Neural cell (in vitro differentiated cells): Measurements from ENCODE around the gene ANO4. TPM values are rescaled to one million over a fixed set of nuclear protein-coding genes. Genes with fewer than 3 reads are reported as not detected.

Experiments
- H2AFZ ChIP-seq: fragments of 200-600, 300-800 bp; sonication (generic), shearing (Covaris generic); 2 replicates; pipeline ENCODE4 v1.6.0; 2014; ENCODE audit warnings: low read depth, mild to moderate bottlenecking, antibody characterized with exemption, low read length, moderate library complexity
- H3F3A ChIP-seq: fragments of 200-600 bp; shearing (Covaris generic); 2 replicates; pipeline ENCODE4 v1.6.1; 2016; ENCODE audit warnings: mild to moderate bottlenecking, moderate library complexity, mixed read lengths, antibody characterized with exemption, low read length; ENCODE audit not compliant: insufficient read depth, poor library complexity, severe bottlenecking
- H3K27ac ChIP-seq: fragments of 200-600, 300-800 bp; sonication (generic), shearing (Covaris generic); 2 replicates; pipeline ENCODE4 v1.5.1; 2014; ENCODE audit warnings: mild to moderate bottlenecking, low read length, moderate library complexity
- H3K27me3 ChIP-seq: fragments of 300-800, 200-600 bp; sonication (generic), shearing (Covaris generic); 2 replicates; pipeline ENCODE4 v1.6.0; 2014; ENCODE audit warnings: mild to moderate bottlenecking, low read depth, low read length, moderate library complexity; ENCODE audit not compliant: insufficient read depth
- H3K36me3 ChIP-seq: fragments of 300-800, 200-600 bp; sonication (generic), shearing (Covaris generic); 2 replicates; pipeline ENCODE4 v1.5.1; 2014; ENCODE audit warnings: mild to moderate bottlenecking, antibody characterized with exemption, low read length, moderate library complexity; ENCODE audit not compliant: insufficient read depth
- H3K4me2 ChIP-seq: fragments of 300-800, 200-600 bp; sonication (generic), shearing (Covaris generic); 2 replicates; pipeline ENCODE4 v1.6.0; 2014; ENCODE audit warnings: mild to moderate bottlenecking, low read length
- H3K4me3 ChIP-seq: fragments of 300-800, 200-600 bp; sonication (generic), shearing (Covaris generic); 2 replicates; pipeline ENCODE4 v1.5.1; 2014; ENCODE audit warnings: mild to moderate bottlenecking, low read length, moderate library complexity
- H3K79me2 ChIP-seq: fragments of 200-600 bp; shearing (Covaris generic); replicated peaks from 2 replicates; pipeline ENCODE4 v1.6.0; 2014; ENCODE audit warnings: mild to moderate bottlenecking, low read length, moderate library complexity; ENCODE audit not compliant: insufficient read depth
- H3K9ac ChIP-seq: fragments of 300-800, 200-600 bp; sonication (generic), shearing (Covaris generic); 2 replicates; pipeline ENCODE4 v1.6.1; 2016; ENCODE audit warnings: mild to moderate bottlenecking, low read length, mixed read lengths
- H3K9me2 ChIP-seq: fragments of 200-600 bp; shearing (Covaris generic); 2 replicates; pipeline ENCODE4 v1.6.1; 2016; ENCODE audit warnings: mild to moderate bottlenecking, low read length, mixed read lengths; ENCODE audit not compliant: insufficient read depth
- H3K9me3 ChIP-seq: fragments of 200-600, 300-800 bp; sonication (generic), shearing (Covaris generic); 2 replicates; pipeline ENCODE4 v1.6.1; 2016; ENCODE audit warnings: mild to moderate bottlenecking, mixed run types, low read length, moderate library complexity, mixed read lengths
- H4K20me1 ChIP-seq: fragments of 200-600 bp; shearing (Covaris generic); 2 replicates; pipeline ENCODE4 v1.6.1; 2016; ENCODE audit warnings: mild to moderate bottlenecking, mixed run types; ENCODE audit not compliant: insufficient read depth
- CTCF ChIP-seq: fragments of 450-650 bp; IDR thresholded peaks from 2 replicates; pipeline ENCODE4 v1.5.1; 2014; ENCODE audit warnings: antibody characterized with exemption, mild to moderate bottlenecking, moderate library complexity; ENCODE audit not compliant: poor library complexity, severe bottlenecking
- EP300 ChIP-seq: fragments of 450-650 bp; conservative IDR thresholded peaks from 2 replicates; pipeline ENCODE4 v1.6.1; 2014; ENCODE audit warnings: antibody characterized with exemption, mild to moderate bottlenecking, moderate library complexity; ENCODE audit not compliant: poor library complexity, severe bottlenecking
- EZH2 ChIP-seq: fragments of 200-600, 300-800 bp; shearing (Covaris generic), sonication (generic); IDR thresholded peaks from 2 replicates; pipeline ENCODE4 v1.6.1; 2014; ENCODE audit warnings: antibody characterized with exemption, low read length, borderline replicate concordance, mild to moderate bottlenecking; ENCODE audit not compliant: insufficient read depth, poor library complexity, severe bottlenecking
- MXI1 ChIP-seq: fragments of 450-650 bp; conservative IDR thresholded peaks from 2 replicates; pipeline ENCODE4 v1.6.1; 2014; ENCODE audit warnings: antibody characterized with exemption, mild to moderate bottlenecking; ENCODE audit not compliant: poor library complexity, severe bottlenecking
- POLR2AphosphoS5 ChIP-seq: IDR thresholded peaks from 2 replicates; pipeline ENCODE4 v1.6.1; 2012
- RAD21 ChIP-seq: fragments of 450-650 bp; conservative IDR thresholded peaks from 2 replicates; pipeline ENCODE4 v1.6.1; 2014; ENCODE audit warnings: antibody characterized with exemption, mild to moderate bottlenecking, moderate library complexity
- REST ChIP-seq: IDR thresholded peaks from 2 replicates; pipeline ENCODE4 v1.6.1; 2012; ENCODE audit warnings: borderline replicate concordance
- SMC3 ChIP-seq: fragments of 450-650 bp; conservative IDR thresholded peaks from 2 replicates; pipeline ENCODE4 v1.6.1; 2014; ENCODE audit warnings: antibody characterized with exemption, mild to moderate bottlenecking, moderate library complexity; ENCODE audit not compliant: poor library complexity
- TAF1 ChIP-seq: IDR thresholded peaks from 2 replicates; pipeline ENCODE4 v1.6.1; 2012; ENCODE audit warnings: low read depth
- polyA plus RNA-seq: library from polyadenylated mRNA; depleted of rRNA; stranded (reverse); fragments of >200 nt; gene quantifications from 2 replicates; pipeline ENCODE4 v1.2.3, GENCODE V29; 2014

Gene ANO4
- polyA plus RNA-seq, 1 donor from 2014 or later = 11.1 TPM

GRCh38 chr12:100995771-100996170, 201.2 kb downstream of the ANO4 start:
- no peak overlapping the region for H3K4me2 ChIP-seq
- no peaks in the 10 kb centered on the region for H3K27me3 ChIP-seq
- H3K4me3 ChIP-seq = no peak overlapping the region
- H4K20me1 ChIP-seq = no peaks in the 10 kb centered on the region
- no peaks in the 10 kb centered on the region for H3K79me2 ChIP-seq
- H3F3A ChIP-seq = no peaks in the 10 kb centered on the region
- H2AFZ ChIP-seq = no peak overlapping the region
- TF ChIP-seq CTCF = no peak
- no peak for TF ChIP-seq SMC3
- TF ChIP-seq RAD21 = no peak
- TF ChIP-seq EZH2 = no peak
- TF ChIP-seq REST = no peak
- TF ChIP-seq EP300 = no peak
- TF ChIP-seq TAF1 = no peak
- no peak for TF ChIP-seq MXI1
- no peak for TF ChIP-seq POLR2AphosphoS5
- H3K9me2 ChIP-seq = no peaks in the 10 kb centered on the region
- no peak overlapping the region for H3K27ac ChIP-seq
- H3K9ac ChIP-seq = no peak overlapping the region
- no peaks in the 10 kb centered on the region for H3K36me3 ChIP-seq
- H3K9me3 ChIP-seq = no peaks in the 10 kb centered on the region

GRCh38 chr12:101001669-101002068, 207.1 kb downstream of the ANO4 start:
- Histone ChIP-seq H4K20me1 (no peaks in the 10 kb centered on the region), H3K9me2 (no peaks in the 10 kb centered on the region), H3K79me2 (no peaks in the 10 kb centered on the region), H3K36me3 (no peaks in the 10 kb centered on the region), H3K4me2 (no peak overlapping the region), H3K9ac (no peak overlapping the region), H3K27me3 (no peaks in the 10 kb centered on the region), H3K4me3 (no peak overlapping the region), H3F3A (no peaks in the 10 kb centered on the region), H3K9me3 (no peaks in the 10 kb centered on the region), H3K27ac (no peak overlapping the region), H2AFZ (no peak overlapping the region)
- TF ChIP-seq POLR2AphosphoS5 (no peak), SMC3 (no peak), RAD21 (no peak), MXI1 (no peak), REST (no peak), CTCF (no peak), EZH2 (no peak), TAF1 (no peak), EP300 (no peak)
